GM18867 (cell line): ENCODE data around the gene SOX12.
A peak's percentile ranks its signal among the peaks of the same experiment; 100 is the strongest.
"Not testable (repeated sequence)": the region's sequence is repeated elsewhere in the genome, so short reads cannot be mapped to it uniquely, and the experiment has no call there.

Source experiments
- ATAC-seq: cut with Tn5 transposase; IDR thresholded peaks from one replicate; pipeline ENCODE4 v1.9.1; 2021; ENCODE audit warnings: mild to moderate bottlenecking, moderate library complexity; ENCODE audit not compliant: unreplicated experiment

SOX12 gene

GRCh38 chr20:328027-328974 lies 2.9 kb downstream of the SOX12 start:
- no peak for ATAC-seq

- ATAC-seq = no peak
These were observed 3.8 kb downstream of the SOX12 start for GRCh38 chr20:328975-329695.

DNA sequence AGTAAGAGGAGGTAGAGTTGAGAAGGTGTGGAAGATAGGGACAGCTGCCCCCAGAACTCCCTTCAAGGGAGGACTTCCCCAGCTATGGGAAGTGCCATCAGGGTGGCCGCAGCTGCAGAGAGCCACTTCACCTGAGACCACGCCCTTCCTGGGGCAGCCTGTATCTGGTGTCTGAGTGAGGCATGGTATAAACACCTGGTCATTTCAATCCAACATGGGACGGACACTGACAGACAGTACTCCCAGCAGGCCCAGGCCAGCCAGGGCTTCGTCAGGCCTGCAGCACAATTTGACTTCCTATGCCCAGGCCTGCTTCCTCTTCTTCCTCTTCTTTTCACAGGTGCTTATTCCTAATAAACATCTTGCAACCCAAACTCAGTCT lies 4.5 kb downstream of the SOX12 start:
- no peak for ATAC-seq

GRCh38 chr20:330233-331149 lies 5.1 kb downstream of the SOX12 start:
- peak; percentile 31 for ATAC-seq

- no peak for ATAC-seq
These were observed 9.2 kb downstream of the SOX12 start for GRCh38 chr20:334578-334977.

GRCh38 chr20:336040-336439 lies 10.7 kb downstream of the SOX12 start:
- not testable (repeated sequence) for ATAC-seq

DNA sequence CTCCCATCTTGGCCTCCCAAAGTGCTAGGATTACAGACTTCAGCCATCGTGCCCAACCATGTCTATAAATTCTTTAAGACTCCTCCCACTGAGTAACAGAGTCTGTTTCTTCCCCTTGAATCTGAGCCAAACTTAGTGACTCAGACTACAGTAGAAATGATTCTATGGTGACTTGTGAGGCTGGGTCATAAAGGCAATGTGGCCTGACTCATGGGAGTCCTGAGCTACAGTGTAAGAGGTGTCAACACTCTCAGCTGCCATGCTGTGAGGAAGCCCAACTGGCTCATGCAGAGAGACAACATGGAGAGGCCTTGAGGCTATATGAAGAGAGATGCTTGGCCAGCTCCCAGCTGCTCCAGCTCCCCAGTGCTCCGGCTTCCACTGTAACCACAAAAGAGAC lies 16.3 kb downstream of the SOX12 start:
- ATAC-seq = no peak

DNA sequence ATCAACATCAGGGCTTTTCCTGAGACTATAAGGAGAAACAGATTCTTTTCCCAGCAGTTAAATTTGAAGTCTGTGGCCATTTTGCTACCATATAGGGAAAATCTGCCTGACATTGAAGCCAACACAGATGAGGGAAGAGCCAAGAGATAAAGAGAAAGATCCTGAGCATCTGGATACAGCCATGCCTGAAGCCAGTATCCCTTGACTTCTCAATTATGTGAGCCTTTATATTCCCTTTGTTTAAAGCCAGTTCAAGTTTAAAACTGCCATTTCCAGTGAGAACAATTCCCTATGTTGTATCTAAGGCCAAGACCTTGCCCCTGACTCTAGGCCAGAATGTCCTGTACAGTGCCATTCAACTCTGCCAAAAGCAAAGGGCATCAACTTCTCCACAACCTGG lies 17.8 kb downstream of the SOX12 start:
- no peak for ATAC-seq

DNA sequence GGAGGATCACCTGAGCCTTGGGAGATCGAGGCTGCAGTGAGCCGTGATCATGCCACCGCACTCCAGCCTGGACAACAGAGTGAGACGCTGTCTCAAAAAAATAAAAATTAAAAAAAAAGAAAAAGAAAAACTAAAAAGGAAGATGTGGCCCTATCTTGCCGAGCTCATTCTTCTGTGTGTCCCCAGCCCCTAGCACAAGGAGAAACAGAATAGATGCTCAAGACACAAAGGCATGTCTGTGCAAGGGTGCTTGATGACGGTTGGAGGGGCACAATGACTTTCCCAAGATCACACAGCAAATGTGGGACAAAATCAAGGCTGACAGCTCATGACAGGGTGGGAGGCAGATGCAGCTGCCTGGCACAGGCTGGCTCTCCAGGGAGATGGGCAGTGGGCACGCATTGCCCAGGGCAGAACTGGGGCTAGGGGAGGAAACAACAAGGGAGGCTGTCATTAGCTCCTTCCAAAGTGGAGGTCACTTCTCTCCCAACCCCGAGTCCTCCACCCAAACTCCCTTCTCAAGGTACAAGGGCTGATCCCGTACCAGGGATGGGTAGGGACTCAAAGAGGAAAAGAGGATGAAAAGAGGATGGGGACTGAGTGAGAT lies 20.8 kb downstream of the SOX12 start:
- ATAC-seq = no peak

- ATAC-seq = no peak
These were observed 21.4 kb downstream of the SOX12 start, which contains the start of gene NRSN2 for GRCh38 chr20:346640-347316. Gene NRSN2, plus strand, starts transcription at chr20:347111. Its CDS starts 2,533 bp downstream, at chr20:349644.

DNA sequence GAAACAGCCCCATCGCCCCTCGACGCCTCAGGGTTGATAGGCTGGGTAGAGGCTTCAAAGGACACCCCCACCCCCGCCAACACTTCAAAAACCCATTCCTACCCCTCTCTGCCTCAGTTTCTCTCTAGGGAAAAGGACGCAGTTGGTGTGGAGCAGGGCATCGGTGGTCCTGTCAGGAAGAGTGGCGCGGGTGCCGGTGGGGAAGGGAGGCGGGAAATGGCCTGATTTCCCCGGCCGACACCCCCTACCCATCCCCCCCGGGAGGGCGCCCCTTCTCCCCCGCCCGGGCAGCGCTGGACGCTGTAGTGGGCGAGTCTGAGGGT lies 21.9 kb downstream of the SOX12 start:
- ATAC-seq = peak; percentile 12

DNA sequence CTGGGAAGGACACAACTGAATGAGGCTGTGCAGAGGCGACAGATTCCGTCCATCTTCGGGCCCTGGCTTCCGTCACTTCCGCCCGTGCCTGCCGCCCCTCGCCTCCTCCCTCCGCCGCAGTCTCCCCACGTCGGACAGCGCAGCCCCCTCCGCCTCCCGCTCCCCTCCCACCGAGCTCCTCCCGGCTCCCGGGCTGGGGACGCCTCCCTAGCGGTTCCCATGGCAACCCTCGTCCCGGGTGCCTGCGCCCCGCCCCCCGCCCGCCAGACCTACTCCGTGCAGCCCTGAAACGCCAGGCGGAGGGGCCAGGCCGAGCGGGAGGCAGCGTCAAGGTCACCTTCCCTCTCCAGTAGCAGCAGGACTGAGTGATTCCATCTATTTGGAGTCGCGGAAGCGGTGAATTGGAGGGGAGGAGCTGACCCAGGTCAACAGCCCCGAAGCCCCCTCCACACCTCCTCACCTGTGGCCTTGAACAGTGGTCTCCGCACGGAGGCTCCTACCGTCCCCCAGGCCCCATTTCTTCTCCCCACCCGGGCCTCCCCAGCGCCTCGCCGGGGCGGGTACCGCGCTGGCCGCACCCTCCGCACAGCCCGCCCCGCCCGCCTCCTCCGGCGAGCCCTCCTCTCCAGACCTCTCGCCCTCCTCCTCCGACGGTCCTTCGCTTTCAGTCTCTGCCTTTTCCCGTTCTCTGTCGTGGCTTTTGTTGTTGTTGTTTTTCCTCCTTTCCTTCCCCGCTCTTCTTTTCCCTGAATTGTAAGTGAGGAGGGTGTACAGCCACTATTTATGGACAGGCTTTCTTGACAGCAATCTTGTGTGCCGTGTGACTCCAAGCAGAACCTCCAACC lies 22.5 kb downstream of the SOX12 start:
- peak; percentile 81 for ATAC-seq

- ATAC-seq = no peak
These were observed 23.9 kb downstream of the SOX12 start for GRCh38 chr20:348972-349841.

GRCh38 chr20:353166-353565 lies 27.8 kb downstream of the SOX12 start:
- ATAC-seq = no peak

- peak; percentile 90 for ATAC-seq
These were observed 29.1 kb downstream of the SOX12 start for GRCh38 chr20:354298-354977.

- ATAC-seq = not testable (repeated sequence)
These were observed 30.8 kb downstream of the SOX12 start for GRCh38 chr20:356154-356553.

DNA sequence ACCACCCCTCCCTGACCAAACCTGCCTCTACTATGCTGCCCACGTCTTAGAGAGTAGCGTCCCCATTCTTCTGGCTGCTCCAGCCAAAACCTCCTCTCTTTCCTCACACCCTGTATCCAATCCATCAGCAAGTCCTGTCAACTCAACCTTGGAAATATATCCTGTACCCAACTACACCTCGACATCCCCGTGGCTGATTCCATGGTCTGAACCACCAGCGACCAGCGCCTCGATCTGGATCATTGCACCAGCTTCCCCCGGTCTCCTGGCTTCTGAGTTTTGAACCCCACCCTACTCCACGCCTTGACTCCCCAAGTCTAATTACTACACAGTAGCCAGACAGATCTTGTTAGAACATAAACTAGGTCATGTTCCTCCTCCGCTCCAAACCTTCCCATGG lies 31.4 kb downstream of the SOX12 start:
- ATAC-seq = no peak
